KG1 (cell line): ENCODE data around the gene TSPYL4.

Source experiments
- DNase-seq: peaks from one replicate; lab custom pipeline; 2025; lab: John Stamatoyannopoulos, UW

Gene TSPYL4

DNA sequence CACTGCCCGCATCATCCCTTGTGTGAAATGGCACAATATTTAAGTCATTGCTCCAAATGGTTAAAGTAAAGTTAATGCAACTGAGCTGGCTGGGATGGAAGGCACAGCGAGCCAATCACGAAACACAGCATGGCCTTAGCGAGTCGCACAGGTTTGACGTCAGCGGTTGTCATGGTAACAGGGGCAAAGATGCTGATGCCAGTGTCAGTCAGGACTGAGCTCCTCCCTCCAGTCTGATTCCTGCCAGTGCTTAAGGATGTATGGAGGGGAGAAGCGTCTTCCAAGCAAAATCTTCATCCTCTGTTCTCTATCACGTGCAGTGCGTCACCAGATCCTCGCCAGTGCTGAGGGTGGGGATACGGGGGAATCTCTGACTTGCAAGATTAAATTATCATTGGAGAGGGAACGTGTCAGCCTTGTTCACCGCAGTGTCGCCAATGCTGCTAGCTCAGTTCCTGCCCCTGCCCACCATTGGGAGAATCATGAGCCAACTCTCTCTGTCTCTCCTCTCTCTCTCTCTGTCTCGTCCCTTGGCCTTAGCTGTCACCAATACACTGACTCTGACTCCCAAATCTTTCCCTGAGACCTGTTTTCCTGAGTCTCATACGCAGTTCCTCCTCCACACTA lies 24.5 kb downstream of the TSPYL4 start:
- DNase-seq = no peak

DNA sequence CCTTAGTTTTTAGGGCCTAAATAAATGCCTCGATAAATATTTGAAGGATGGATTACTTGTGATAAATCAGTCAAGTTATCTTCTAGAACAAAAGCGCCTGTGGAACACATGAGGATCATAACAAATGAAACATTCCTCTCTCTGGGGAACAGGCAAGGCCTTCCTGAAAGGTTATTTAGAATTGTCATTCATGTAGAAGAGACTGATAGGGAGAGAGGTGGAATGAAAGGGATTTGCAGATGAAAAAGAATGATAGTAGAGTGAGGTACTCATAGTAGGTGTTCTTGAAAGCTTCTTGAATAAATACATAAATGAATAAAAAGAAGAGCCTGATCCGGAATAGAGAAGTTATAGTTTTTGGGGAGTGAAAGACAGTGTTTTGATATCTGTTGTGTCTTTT lies 30.5 kb downstream of the TSPYL4 start:
- no peak for DNase-seq

DNA sequence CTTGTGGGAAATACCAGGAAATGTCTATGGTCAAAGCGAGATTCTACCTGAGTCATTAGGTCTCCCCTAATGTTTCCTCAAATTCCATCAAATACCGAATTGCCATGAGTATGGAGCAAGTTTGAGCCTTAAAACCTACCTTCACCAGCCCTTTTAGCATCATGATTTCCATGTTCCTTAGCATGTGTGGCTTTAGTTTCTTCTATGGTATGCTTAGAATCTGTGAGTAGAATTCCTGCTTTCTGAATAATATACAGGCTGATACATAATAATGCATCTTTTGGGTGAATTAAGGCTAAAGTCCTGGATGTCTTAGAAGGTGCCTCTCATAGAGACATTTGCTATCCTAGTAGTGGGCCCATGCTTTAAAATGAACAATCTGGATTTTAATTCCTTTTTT lies 32.0 kb downstream of the TSPYL4 start:
- DNase-seq = no peak

DNA sequence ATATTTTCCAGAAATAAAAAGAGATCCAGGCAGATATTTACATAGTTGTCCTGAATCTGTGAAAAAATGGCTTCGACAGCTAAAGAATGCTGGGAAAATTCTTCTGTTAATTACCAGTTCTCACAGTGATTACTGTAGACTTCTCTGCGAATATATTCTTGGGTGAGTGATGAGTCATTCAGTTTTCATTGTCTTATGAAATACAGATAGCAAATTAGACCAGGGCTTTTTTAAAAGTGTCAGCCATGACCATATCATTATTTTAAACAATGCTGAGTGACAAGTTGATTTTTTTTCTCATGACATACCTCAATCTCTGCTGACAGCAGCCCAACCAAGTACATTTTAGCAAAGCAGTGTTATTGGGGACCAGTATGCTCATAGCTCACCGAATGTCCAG lies 32.8 kb downstream of the TSPYL4 start:
- DNase-seq = no peak

DNA sequence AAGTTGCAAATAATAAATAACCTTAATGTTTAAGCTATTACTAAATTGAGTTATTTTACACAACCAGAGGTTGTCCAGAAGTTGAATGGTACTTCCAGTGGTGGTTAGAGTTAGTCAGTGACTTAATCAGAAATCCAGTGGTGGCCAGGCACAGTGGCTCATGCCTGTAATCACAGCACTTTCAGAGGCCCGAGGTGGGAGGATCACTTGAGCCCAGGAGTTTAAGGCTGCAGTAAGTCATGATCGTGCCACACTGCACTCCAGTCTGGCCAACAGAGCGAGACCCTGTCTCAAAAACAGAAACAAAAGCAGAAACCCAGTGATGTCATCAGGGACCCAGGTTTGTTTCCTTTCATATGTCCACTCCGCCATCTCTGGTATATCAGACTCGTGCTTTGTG lies 35.0 kb downstream of the TSPYL4 start:
- no peak for DNase-seq

DNA sequence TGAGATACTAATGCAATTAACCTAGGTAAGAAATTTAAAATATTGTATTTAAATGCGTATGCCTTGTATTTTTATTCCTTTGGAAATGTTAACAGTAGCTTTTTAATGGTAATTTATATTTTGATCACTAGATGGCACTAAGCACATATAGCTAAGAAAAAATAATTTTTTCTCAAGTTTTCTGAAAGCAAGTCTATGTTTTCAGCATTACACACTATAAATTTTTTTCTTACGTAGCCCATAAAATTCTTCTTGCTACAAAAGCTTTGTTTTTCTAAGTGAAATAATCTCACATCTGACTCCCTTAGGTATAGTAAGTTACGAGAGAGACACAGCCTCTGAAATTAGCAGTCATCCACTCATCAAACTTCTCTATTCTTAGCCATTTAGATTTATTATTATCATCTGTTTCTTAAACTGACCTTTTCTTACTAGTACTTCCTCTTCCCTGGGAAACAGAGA lies 35.7 kb downstream of the TSPYL4 start:
- peak; percentile 14 for DNase-seq

DNA sequence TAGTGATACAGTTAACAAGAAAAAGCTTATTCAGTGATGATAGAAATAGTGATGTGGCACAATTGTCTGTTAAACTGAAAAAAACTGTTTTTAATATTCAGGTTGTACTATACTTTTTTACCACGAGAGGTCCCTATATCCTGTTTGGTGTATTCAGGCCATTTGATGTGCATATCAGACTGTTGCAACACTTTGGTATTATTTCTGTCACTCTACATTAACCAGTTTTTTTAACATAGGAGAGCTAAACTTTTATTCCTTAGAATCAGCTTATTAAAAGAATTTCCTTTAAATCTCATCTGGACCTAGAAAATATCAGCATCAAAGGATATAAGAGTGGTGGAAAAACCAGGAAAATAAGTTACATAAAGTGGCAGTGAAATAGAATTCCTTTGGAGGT lies 36.8 kb downstream of the TSPYL4 start:
- no peak for DNase-seq

DNA sequence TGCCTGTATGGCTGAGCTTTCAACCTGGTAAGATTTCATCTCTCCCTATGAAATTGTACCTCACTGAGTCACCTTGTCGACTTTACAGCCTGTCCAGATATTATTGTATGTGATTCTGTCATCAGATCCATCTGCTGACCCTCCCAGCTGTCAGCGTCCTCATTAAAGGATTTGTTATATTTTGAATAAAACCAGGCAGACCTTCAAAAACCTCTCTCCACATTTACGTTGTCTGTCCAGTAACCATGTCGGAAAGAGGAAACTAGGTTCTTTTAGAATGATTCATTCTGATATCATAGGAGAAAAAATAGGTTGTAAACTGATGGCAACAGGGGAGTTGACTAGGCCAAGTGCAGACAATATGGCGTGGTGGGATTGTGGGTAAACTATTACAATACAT lies 38.5 kb downstream of the TSPYL4 start:
- no peak for DNase-seq

DNA sequence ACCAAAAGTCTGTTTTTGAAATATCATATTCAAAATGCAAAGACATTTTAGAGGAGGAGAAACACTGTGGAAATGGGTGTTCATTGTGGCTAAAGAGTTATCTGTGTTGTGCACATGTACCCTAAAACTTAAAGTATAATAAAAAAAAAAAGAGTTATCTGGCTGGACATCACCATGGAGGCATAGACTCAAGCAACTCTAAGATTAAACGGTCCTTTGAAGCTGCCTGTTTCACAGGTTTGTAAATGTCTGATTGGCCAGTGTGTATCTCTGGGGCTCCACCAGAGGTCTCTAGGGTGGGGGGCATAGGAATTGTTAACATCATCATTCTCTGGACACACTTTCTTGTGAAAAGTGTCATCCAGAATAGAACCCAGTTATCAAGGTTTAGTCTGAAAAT lies 39.2 kb downstream of the TSPYL4 start:
- no peak for DNase-seq

DNA sequence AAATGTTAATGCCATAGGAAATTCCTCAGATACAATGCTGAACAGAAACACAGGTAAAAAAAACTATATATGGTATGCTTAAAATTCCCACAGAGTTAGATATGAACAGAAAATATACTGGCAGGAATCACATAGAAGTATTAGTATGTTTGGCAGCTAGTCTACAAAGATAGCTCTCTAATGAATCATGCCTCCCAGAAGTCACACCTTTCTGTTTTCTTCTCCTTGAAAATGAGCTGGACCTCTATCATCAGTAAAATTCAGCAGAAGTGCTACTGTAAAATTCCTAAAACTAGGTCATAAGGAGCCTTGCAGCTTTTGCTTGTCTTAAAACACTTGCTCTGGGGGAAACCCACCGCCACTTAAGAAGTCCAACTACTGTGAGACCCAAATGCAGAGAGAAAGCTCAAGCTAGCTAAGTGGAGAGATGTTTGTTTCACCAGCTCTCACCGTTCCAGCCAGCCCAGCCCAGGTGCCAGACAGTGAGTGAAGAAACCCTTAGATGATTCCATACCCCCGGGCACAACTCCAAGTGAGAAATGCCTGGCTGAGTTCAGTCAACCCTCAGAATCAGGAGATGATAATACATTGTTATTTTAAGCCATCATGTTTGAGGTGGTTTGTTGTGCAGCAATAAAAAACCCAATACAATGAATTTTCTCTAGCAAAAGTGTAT lies 43.0 kb downstream of the TSPYL4 start:
- no peak for DNase-seq

DNA sequence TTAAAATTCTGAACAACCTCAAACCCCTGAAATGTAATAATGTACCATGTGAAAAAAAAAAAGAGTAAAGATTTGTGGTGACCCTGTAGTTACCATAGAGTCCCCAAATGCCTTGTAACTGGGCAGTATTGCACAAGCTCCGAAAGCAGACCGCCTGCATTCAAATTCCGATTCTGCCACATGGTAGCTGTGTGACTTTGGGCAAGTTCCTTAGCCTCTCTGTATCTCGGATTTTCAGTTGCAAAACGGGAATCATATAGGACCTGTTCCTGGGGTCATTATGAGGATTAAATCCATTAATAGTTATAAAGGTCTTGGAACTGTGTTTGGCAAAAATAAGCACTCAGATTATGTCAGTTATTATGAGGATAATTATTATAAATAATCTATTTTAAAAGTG lies 43.6 kb downstream of the TSPYL4 start:
- no peak for DNase-seq

DNA sequence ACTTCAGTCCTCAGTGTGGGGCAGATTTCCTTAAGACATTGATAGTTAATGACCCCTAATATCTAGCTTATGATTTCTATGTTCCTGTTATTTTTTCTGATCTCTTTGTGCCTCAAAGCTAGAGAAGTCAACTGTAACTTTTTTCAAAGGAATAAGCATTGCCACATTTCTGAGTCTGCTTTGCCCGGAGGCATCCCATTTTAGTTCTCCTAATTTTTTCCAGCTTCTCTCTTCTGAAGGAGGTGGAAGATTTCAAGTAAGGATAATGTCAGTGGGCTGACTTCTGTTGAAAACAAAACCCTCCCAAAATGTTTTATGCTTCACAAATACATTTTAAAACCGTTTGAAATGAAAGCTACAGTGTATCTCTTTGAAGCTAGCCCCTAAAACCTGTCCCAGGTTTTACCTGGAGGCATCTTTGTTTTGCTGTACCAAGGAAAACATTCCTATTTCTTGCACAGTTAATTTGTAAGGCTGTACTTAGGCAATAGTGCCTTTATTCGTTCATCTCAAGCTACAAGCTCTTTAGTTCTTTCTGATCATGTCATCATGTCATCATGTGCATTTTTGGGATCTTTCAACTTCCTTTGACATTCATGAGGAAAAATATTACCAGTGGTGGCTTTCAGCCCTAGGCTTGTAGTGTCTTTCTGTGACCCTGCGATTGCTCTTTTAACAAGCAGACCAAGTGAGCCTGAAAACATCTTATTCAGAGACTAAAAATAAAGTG lies 45.7 kb downstream of the TSPYL4 start:
- no peak for DNase-seq

DNA sequence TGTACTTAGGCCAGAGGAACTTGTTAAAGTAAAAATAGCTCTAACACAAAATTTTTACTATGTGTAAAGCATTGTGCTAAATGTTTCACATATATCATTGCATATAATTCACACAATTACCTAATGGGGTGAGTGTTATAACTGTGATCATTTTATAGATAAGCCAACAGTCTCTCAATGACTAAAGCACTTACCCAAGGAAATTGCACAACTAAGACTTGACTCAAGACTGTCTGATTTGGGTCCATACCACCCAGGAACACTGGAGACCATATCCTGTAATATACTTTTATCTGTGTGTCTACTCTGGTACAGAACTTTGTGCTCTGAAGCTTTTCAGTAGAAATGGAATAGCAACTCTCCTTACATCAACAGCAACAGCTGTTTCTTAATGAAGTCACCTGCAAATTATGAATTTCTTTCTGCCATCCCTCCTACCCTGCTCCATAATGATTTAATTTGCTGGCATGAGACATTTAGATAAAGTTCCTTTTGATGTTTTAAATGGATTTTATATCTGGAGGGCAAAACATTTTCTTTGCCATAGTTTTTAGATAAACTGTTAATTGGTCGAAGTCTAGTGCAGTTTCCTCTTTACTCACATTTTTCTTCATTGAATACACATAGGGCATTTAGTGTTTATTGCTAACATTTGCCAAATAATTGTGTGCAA lies 47.5 kb downstream of the TSPYL4 start:
- DNase-seq = no peak

DNA sequence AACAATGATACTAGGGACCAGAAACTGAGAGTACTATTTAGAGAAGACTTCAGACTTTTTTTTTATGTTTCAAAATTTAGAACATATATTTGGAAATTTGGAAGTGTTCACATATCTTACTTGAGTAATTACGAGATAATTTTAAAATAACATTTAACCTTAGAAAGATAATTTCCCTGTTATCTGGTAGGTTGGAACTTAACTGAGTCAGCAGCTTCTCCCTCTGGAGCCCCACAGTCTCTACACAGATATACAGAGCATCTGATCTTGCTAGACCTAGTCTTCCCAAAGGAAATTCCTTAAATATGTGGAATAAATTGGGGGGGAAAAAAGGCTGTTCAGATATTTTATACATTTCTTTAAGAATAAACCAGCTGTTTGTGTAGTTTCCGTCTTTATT lies 48.6 kb downstream of the TSPYL4 start:
- DNase-seq = no peak

DNA sequence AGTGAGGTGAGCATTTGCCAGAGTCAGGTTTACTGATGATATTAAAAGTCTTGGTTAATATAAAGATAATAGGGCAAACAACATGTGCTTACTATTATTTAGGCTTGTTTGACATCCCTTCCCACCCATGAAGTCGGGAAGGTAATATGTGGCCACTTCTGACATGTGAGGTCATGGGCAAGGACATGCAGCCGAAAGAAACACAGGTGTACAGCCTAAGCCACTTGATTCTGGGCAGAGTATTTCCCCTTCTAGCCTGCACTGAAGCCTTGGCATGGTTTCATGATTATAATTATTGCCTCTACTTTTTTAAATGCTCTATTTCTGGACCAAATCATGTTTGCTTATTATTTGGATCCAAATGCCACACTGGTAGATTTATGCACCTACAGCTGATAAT lies 52.3 kb downstream of the TSPYL4 start:
- DNase-seq = no peak

DNA sequence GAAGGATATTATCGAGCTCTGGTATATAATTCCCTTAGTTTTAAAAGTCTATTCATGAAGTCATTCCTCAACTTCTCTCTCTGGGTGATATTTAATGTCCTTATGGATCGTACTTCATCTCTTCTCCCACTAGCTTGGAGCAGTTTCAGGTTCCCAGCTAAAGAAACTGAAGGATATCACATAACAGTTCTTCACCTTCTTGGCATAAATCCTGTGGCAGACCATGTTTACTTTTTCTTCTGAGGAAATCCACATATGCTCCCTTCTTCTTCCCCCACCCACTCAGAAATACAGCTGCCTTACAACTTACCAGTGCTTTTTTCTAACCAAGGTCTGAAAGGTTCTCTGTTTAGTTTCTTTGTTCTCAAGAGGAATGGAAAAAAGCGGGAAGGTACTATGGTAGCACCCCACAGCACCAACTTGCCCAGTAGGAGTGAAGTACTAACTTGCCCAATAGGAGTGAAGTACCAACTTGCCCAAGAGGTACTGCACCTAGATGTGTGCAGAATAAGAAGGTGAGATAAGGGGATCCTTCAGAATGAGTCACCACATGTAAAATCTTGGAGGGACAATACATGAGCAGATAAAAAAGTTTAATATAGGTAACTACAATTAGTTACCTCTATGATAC lies 53.1 kb downstream of the TSPYL4 start:
- DNase-seq = no peak
